GM18867 (cell line): Measurements from ENCODE around the gene TEX261.
A peak's percentile ranks its signal among the peaks of the same experiment; 100 is the strongest.
"Not testable (repeated sequence)": the region's sequence is repeated elsewhere in the genome, so short reads cannot be mapped to it uniquely, and the experiment has no call there.

Experiments used
- ATAC-seq: cut with Tn5 transposase; IDR thresholded peaks from one replicate; pipeline ENCODE4 v1.9.1; 2021; ENCODE audit warnings: mild to moderate bottlenecking, moderate library complexity; ENCODE audit not compliant: unreplicated experiment

TEX261 gene

DNA sequence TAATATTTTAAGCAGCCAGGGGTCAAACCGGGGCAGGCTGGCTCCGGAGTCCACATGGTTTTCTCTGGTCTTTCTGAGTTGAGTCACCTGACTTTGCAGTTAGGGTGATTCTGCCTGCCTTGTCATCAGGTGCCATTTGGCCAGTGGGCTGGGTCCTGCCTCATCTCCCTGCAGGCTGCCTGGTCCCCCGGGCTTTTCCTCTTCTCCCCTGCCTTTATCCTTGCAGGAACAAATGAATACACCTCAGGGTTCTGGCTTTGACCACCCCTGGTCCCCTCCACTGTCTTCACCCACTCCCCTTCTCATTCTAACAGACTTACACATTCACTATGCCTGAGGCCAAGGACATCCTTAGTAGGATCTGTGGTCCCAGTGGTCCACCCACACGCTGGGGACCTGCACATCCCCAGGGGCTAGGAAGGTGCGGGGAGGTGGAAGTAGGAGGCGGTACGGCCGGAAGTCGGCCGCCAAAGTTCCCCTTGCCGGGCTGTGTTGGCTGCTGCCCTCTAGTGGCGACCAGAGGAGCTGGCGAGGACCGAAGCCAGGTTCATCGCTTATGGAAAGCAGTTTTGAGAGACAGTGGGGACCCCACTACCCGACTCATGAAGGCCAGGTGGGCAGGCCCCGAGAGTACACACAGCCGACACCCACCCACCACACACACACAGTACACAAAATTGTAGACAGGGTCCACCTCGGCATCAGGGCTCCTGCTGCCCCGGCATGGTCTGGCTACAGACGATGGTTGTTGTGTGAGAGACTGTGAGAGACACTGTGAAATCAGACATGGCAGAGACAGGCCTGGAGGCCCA lies 6.3 kb upstream of the TEX261 start:
- peak; percentile 93 for ATAC-seq

DNA sequence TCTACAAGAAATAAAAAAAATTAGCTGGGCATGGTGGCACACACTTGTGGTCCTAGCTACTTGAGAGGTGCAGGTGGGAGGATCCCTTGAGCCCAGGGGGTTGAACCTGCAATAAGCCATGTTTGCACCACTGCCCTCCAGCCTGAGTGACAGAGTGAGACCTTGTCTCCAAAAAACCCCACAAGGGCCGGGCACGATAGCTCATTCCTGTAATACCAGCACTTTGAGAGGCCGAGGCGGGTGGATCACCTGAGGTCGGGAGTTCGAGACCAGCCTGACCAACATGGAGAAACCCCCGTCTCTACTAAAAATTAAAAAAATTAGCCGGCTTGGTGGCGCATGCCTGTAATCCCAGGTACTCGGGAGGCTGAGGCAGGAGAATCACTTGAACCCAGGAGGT lies 5.3 kb upstream of the TEX261 start:
- ATAC-seq, result not testable (repeated sequence)

DNA sequence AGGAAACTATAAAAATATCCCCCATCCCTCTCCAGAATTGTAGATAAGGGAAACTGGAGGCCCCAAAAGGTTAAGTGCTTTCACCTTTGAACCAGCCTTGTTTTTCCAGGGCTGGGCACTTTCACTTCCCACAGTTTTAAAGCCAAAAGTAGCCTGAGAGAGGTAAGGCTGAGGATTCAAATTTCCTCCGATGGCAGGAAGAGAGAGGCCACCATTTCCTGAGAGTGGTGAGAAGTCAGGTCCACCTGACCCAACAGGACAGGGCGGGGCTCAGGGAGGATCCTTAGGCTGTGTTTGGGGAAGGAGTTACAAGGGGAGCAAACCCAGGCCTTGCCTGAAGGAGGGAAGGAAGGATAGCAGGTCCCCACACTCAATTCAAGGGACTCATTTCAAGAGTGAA lies 4.7 kb upstream of the TEX261 start:
- ATAC-seq, result no peak

DNA sequence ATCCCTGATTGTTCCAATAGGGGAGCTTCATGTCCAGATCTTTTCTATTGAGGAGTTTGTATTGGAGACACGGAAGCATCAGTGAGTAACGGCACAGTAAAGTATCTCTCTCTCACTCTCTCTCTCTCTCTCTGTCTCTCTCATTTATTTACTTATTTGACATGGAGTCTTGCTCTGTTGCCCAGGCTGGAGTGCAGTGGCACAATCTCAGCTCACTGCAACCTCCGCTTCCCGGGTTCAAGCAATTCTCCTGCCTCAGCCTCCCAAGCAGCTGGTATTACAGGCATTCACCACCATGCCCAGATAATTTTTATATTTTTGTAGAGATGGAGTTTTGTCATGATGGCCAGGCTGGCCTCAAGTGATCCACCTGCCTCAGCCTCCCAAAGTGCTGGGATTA lies 4.2 kb upstream of the TEX261 start:
- not testable (repeated sequence) for ATAC-seq

DNA sequence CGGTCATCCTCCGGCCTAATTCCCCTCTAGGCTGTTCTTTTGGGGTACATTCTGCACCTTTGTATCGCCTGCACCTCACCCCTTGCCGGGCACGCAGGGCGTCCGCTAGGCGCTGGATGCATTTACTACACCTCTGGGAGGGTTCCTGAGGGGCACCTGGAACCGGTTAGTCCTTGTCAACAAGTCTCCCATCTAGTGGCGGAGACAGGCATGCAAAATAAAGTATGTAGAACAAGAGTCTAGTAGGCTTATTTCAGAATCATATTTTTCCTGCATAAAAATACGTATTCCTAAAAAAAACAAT lies 705 bp upstream of the TEX261 start:
- peak; percentile 37 for ATAC-seq

DNA sequence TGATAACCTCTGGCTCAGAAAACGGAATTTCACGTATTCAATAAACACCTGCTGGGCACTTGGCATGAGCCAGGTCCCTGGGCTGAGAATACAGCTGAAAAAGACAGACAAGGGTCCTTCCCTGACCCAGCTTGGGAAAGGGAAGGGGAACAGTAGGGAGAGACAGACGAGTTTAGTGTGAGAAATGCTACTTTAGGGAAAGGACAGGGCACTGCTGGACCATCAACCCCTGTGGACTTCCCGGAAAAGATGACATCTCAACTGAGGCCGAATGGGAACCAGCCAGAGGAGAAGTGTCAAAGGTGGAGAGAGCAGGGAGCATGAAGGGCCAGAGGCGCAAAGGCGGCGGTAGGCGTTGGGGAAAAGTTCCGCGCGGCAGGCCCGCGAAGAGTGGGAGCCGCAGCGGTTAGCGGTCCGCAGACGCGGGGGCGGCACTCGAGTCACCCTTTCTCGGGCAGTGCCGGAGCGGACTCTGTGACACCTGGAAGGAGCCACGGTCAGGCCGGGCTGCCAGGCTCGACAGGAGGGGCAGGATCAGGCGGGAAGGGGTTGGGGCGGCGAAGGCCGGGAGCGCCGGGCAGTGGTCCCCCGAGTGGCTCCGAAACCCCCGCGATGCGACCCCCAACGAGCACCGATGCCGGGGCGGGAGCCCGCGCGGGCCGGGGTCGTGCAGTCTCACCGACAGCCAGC lies 519 bp downstream of the TEX261 start:
- ATAC-seq, result peak; percentile 26

DNA sequence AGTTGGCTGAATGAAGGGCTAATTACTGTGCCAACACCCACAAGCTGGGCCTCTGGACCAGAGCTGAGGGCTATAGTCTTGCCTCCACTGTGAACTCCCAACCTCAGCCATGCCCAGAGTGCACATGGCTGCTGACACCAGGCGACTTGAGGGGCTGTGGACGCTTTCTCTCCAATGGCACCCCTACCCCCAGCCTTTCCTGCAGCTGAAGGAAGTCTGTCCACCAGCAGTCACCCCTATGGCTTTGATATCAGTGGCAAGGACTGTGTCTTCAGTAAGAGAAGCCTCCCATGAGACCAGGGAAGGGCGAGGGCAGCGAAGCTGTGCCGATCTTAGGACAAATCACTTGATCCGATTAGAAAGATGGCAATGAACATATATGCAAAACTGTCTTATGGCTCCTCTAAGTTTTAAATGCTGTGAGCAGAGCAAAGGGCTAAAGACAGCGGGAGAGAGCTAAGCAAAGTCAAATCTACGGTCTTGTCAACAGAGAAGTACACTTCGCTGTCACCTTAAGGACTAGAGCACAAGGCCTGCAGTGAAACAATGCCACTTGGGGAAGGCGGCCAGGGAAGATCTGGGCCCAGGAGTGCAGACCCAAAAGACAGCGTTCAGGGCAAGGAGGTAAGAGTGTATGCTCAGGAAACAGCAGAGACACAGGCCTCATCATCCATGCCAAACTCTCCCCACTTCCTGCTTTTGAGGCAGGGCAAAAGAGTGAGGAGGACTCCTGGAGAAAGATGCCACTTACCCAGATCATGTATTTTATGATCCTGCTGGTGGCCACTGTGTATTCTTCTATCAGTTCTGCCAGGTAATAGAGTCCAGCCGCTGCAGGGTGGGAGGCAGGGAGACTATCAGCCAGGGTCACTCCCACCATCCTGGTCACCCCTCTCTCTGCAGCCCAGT lies 1.5 kb downstream of the TEX261 start:
- no peak for ATAC-seq

DNA sequence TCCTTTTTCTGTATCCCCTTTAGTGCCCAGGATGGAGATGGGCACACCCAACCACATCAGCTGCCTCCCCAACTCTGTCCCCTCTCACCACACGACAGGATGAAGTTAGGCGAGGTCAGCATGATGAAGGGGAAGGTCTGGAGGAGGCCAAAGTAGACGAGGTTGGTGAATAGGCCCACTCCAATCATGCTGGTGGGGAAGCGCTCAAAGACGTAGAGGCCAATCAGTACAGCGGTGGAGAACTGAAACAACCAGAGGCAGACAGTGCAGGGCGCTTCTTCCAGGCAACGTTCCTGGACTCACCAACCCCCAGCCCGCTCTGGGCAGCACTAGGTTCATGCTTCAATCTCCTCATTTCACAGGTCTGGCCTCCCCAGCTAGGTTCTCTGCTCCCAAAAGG lies 2.9 kb downstream of the TEX261 start:
- no peak for ATAC-seq

DNA sequence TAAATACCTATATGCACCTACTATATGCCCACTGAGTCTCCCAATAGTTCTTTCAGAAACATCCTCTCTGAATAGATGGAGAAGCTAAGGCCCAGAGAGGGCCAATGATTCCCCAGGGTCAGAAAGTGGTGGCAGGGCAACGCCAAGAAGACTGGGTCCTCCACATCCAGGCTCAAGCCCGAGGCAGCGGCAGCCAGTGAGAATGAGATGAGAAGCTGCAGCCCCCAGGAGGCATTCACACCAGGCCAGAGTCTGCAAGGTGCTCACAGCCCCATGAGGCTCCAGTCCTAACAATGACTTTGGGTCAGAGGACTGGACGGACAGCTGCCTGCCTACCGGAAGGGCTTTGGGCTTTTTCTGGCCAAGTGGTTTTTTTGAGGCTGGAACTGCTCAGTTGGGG lies 3.5 kb downstream of the TEX261 start:
- no peak for ATAC-seq

DNA sequence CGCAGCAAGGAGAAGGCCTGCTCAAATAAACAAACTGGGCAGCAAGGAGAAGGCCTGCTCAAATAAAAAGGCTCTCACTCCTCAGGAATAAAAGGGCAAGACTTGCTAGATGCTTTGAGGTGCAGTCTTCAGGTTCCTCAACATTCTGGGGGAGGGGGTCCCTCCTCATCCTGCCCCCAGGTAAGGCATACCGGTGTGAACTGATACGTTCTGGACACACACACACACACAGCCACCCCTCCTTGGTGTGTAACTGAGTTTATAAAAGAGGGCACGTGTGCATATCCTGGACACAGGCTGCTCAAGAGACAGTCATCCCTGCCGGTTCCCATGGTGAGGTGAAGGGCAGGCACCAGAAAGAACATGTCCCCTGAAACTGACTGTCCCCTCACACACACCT lies 4.5 kb downstream of the TEX261 start:
- no peak for ATAC-seq

DNA sequence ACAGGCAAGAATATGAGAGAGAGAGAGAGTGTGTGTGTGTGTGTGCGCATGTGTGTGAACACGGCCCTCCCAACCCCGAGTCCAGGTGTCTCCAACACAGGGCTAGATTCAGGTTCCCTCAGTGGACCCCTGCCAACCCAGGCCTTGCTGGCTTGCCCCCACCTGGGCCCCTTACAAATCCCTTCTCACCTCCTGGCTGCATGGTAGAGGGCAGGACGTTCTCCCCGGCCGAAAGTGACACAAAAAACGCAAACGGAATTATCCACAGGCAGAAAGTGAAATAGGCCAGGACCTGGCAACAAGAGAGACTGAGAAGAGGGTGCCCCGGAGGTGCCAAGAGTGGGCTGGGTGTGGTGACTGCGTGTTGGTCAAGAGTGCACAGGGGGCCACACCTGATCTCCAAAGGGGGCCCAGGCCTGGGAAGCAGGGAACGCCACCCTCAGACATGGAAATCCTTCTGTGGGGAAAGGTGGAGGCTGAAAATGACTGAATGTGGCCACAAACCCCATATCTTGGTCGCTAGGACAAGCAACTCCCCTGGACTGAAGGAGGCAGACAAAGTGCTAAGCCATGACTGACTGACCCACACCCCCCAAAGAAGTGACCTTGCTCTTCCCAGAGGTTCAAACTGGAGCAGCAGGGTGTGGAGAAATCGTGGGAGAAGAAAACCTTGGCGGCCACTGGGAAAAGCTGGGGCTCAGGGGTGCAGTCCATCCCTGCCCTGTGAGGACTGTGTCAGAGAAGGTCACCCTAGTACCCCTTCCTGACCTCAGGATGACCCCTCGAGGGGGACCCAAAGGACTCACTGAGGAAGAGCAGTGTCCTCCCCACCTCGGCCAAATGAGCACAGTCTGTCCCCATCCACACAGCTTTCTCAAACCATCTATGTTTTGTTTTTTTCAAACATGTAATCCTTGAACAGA lies 5.7 kb downstream of the TEX261 start:
- no peak for ATAC-seq

DNA sequence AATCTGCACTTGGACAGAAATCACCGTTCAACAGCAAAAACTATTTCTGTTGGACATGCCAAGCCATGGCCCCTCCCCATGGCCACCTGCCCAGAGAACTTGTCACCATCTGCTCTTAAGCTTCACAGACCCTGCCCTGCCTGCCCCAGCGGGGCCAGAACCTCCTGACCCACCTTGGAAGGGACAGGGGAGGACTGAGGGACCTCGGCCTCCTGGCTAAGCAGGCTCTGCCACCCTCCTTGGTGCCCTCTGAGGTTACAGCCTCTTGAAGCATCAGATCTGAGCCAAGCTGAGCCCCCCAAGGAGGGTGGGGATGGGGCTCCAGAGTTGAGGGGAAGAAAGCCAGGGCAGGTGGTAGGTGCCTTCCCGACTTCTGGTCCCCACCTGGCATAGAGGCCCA lies 6.5 kb downstream of the TEX261 start:
- no peak for ATAC-seq

DNA sequence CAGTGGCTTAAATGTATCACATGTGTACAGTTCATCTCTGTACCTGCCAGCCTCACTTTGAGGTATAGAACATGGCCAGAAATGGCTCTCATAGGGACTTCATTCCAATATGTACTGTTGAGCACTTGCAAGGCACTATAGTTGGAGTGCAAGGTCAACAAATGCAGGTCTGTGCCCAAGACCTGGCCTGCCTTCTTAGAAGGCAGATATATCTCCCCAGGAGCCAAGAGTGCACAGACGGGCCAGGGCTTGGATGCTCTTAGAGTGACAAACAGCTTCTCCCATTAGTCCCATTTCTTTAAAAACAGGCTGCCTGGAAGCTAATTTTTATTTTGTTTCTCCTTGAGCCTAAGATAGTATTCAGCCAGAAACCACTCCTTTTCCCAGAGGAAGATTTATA lies 7.3 kb downstream of the TEX261 start:
- ATAC-seq, result no peak

DNA sequence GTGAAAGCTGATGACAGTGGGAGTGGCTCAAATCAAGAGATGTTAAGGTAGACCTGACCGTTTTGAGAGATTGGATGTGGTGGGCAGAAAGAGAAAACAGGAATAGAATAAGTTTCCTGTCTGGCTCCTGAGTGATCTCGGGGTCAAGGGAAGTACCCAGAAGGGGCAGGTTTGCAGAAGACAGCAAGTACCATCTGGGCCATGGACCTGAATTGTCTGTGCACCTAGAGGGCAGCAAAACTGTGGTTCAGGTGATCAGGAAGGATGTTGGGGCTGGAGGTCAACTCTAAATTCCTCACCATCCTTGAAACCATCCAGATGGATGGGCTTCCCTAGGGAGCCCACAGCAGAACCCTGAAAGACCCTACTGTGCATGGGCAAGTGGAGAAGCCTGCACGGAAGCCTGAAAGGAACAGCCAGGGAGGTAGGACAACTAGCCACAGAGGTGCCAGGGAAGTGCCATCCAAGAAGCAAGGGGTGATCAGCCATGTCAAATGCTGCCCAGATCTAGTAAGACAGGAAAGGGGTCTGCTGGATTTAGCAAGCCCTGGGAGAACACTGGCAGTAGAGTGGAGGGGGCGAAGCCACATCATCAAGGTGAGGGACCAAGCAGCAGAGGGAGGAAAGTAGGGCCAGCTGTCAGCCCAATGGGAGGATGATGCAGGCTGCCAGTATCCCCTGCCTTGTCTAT lies 8.0 kb downstream of the TEX261 start:
- ATAC-seq, result no peak

DNA sequence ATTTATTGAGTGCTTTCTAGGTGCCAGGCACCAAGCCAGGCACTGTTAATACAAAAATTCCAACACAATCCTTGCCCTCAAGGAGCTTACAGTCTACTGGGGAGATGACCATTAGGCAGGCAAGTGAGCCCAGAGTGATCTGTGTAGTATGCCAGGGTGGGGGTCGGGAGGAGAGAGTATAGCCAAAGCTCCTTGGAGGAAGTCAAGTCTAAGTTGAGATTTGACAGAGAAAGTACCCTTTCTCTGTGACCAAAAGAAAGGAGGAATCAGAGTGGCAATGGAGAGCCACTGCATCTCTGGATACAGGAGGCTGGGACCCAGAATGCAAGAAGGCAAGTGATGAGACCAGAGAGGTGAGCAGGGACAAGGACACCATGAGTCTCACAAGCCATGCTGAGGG lies 8.7 kb downstream of the TEX261 start:
- no peak for ATAC-seq

DNA sequence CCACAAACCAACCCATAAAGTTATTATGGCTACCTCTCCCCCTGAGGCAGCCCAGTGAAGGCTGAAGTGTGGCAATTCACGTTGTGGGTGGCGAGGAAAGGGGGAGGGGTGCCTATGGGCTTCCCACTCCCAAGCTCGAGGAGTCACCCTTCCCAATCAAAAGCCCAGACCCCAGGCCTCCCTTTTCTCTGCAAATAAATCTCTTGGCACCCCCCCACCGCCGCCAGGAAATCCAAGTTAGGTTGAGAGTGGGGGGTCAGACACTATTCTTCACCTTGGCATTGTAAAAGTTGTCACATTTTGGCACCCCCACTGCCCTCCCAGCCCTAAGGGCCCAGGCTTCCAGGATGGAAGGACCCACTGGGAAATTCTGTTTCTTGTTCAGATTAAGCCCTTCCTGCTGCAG lies 9.4 kb downstream of the TEX261 start:
- no peak for ATAC-seq

DNA sequence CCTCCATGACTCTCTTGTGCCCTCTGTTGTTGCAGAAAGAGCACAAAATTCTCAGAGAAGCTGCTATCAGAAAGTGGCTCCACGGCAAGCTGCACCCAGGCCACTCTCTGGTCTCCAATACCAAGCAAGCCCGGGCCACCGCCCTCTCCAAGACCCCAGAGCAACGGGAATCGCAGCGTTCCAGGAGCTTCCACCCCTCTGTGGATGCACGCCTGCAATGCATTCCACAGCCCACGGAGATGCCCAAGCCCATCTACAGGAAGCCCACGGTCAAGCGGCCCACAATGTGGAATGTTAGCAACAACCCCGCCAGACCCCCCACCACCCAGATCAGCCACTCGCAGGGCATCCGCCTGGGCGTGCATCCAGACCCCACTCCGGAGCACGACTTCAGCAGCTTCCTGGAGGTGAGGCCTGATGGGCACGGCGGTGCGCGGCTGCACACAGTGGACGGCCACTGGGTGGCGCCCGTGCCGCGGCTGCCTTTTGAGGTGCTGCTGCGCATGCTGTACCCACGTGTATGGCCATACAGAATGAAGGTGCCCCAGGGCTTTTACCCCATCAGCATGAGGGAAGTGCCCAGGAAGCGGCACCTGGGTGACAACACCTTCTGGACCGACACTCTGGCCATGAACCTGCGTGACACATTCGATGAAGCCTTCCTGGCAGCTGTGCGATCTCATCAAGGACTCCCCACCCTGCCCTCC lies 9.9 kb downstream of the TEX261 start:
- ATAC-seq, result peak; percentile 91

DNA sequence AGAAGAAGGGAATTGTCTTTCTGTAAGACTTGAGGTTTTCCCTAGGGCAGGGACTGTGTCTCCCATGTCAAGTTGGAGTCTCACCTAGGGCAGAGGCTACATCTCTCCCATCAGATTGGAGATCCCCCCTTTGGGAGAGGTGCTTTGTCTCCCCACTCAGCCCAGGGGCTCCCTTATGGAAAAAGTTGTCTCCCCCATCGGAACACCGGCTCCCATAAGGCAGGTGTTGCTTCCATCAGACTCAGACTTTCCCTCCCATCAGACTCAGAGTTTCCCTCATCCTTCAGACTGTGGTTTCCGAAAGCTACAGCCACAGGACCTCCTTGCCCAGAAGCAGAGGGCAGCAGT lies 10.5 kb downstream of the TEX261 start:
- no peak for ATAC-seq

DNA sequence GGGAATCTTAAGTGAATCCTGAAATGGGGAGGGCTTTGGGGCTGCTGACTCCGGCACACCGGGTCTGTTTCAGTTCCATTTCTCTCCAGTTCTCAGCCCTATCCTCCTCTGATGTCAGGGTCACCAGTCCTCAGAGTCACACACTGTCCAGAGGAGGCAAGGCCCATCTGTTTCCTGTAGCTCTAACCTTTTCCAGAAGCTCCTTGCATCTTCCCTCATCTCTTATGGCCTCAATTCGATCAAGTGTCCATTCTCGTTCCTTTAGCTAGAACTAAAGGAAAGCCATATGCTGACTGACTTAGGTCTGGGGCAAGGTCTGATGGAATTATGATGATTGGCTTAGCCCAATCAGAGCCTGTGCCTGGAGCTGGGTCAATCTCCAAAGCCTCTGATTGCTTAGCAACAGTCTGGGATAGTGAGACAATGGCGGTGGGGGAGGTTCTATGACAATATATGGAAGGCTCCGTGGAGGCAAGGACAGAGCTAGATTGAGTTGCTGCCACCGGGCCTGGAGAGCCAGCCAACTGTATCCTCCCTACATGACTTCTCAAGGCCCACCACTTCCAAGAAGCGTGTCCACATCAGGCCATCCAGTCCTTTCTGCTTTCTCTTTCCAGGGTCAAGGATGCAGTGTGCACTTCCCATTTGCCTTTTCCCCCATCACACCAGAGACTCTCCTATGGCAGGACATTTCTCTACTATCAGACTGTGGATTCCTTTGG lies 11.0 kb downstream of the TEX261 start:
- ATAC-seq, result no peak
